ENCODE results near the gene GOSR1.

- TF ChIP-seq REST (tag by site-specific recombination; IDR thresholded peaks at IDR 0.05): no peak
- TF ChIP-seq ZNF473 (tag by site-specific recombination; IDR thresholded peaks at IDR 0.05): no peak
- no peak for TF ChIP-seq TCF7L2 (IDR thresholded peaks at IDR 0.05; ENCODE audit: borderline replicate concordance, low read depth, low read length)
- TF ChIP-seq ZNF292 (tag by site-specific recombination; IDR thresholded peaks at IDR 0.05; ENCODE audit: borderline replicate concordance, low read depth): no peak
- TF ChIP-seq, protein P1, sequence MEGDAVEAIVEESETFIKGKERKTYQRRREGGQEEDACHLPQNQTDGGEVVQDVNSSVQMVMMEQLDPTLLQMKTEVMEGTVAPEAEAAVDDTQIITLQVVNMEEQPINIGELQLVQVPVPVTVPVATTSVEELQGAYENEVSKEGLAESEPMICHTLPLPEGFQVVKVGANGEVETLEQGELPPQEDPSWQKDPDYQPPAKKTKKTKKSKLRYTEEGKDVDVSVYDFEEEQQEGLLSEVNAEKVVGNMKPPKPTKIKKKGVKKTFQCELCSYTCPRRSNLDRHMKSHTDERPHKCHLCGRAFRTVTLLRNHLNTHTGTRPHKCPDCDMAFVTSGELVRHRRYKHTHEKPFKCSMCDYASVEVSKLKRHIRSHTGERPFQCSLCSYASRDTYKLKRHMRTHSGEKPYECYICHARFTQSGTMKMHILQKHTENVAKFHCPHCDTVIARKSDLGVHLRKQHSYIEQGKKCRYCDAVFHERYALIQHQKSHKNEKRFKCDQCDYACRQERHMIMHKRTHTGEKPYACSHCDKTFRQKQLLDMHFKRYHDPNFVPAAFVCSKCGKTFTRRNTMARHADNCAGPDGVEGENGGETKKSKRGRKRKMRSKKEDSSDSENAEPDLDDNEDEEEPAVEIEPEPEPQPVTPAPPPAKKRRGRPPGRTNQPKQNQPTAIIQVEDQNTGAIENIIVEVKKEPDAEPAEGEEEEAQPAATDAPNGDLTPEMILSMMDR (tag by site-specific recombination; IDR thresholded peaks at IDR 0.05): no peak
- TF ChIP-seq PRDM6 (tag by site-specific recombination; IDR thresholded peaks at IDR 0.05): no peak
- no peak for TF ChIP-seq ZFP37 (tag by site-specific recombination; IDR thresholded peaks at IDR 0.05)
- TF ChIP-seq ZNF416 (tag by site-specific recombination; IDR thresholded peaks at IDR 0.05): no peak
- no peak for TF ChIP-seq SP2 (tag by site-specific recombination; IDR thresholded peaks at IDR 0.05)
- TF ChIP-seq GLI4 (tag by site-specific recombination; IDR thresholded peaks at IDR 0.05): no peak
Measured at GRCh38 chr17:30506481-30506880, 29.3 kb downstream of the GOSR1 start.

Measured in HEK293 (cell line).